Tibial artery (tissue), 4 donors: ENCODE data around the gene WNT7A.

Experiments used
- DNase-seq, 2 donors: peaks; one replicate each; pipeline ENCODE4 v3.0.0-alpha.2; 2019
- H3K27ac ChIP-seq, 2 donors: fragments of 200-600 bp; sonication (generic) in 1 of 2; 1 replicate in 1 of 2; 2 replicates in 1 of 2; pipeline ENCODE4 v1.5.1; 2018 to 2019; ENCODE audit warnings: mild to moderate bottlenecking in 1 of 2
- H3K27me3 ChIP-seq, 2 donors: fragments of 200-600 bp; sonication (generic) in 1 of 2; one replicate each; pipeline versions ENCODE4 v1.5.1 to v1.6.0; 2016 to 2019
- H3K36me3 ChIP-seq, 3 donors: fragments of 200-600 bp; sonication (generic) in 2 of 3; one replicate each; pipeline ENCODE4 v1.5.1; 2016 to 2019; ENCODE audit warnings: mild to moderate bottlenecking in 2 of 3
- H3K4me1 ChIP-seq, 4 donors: fragments of 200-600 bp; sonication (generic) in 2 of 4; 1 replicate in 3 of 4; 2 replicates in 1 of 4; pipeline ENCODE4 v1.5.1; 2016 to 2019
- H3K4me3 ChIP-seq, 2 donors: fragments of 200-600 bp; sonication (generic) in 1 of 2; 1 replicate in 1 of 2; 2 replicates in 1 of 2; pipeline ENCODE4 v1.5.1; 2018 to 2019; ENCODE audit warnings: mild to moderate bottlenecking in 2 of 2
- H3K9me3 ChIP-seq, 3 donors: fragments of 200-600 bp; sonication (generic) in 1 of 3; one replicate each; pipeline ENCODE4 v1.5.1; 2016 to 2019
- intact Hi-C: fragments of 100-400 bp; cut with DNase I; formaldehyde crosslinking; loops from one replicate; pipeline ENCODE4 v1.15.0; 2023; ENCODE audit warnings: low total_unique reads
- TF ChIP-seq, protein P1 (sequence below), 2 experiments: fragments of 200-600 bp in 1 of 2; fragments of 450-650 bp in 1 of 2; IDR thresholded peaks; one replicate each; pipeline ENCODE4 v1.5.1; 2017 to 2019; ENCODE audit warnings: antibody characterized with exemption in 2 of 2, mild to moderate bottlenecking in 1 of 2, moderate library complexity in 1 of 2

WNT7A gene

GRCh38 chr3:13815088-13815683 is 64.7 kb downstream of the WNT7A start:
- H3K4me3 ChIP-seq, result no peak overlapping the region
- H3K36me3 ChIP-seq, result no peaks in the 10 kb centered on the region
- intact Hi-C loops, result no loop called here
- H3K9me3 ChIP-seq, result peaks cover 11 to 45% (median 37%) of the 10 kb centered on the region in 3 donors
- DNase-seq, result no peak
- no peaks in the 10 kb centered on the region for H3K4me1 ChIP-seq
- peaks cover 0 to 10% of the 10 kb centered on the region in 2 donors for H3K27me3 ChIP-seq
- TF ChIP-seq, protein P1, sequence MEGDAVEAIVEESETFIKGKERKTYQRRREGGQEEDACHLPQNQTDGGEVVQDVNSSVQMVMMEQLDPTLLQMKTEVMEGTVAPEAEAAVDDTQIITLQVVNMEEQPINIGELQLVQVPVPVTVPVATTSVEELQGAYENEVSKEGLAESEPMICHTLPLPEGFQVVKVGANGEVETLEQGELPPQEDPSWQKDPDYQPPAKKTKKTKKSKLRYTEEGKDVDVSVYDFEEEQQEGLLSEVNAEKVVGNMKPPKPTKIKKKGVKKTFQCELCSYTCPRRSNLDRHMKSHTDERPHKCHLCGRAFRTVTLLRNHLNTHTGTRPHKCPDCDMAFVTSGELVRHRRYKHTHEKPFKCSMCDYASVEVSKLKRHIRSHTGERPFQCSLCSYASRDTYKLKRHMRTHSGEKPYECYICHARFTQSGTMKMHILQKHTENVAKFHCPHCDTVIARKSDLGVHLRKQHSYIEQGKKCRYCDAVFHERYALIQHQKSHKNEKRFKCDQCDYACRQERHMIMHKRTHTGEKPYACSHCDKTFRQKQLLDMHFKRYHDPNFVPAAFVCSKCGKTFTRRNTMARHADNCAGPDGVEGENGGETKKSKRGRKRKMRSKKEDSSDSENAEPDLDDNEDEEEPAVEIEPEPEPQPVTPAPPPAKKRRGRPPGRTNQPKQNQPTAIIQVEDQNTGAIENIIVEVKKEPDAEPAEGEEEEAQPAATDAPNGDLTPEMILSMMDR (IDR thresholded peaks at IDR 0.05), result no peak
- H3K27ac ChIP-seq, result no peak overlapping the region

GRCh38 chr3:13812034-13812471 is 67.8 kb downstream of the WNT7A start:
- peaks cover 0 to 11% of the 10 kb centered on the region in 2 donors for H3K27me3 ChIP-seq

DNA sequence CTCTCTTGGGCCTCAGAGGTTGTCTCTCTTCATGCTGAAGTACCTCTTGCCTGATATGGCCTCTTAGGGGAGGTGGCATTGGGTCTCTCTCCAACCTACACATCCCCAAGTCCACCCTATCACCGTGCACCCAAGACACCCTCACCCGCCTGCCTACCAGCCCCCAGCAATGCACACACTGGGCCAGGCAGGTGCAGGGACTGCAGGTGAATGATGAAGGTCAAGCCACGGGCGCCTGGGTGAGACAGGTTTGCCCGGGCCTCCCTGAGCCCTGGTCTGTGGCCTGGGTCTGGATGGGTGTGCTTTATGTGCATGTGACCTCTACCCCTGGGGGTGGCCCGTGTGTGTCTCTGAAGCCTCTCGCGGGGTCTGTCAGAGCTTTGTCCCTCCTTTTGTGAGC is 68.3 kb downstream of the WNT7A start:
- peaks cover 11 to 44% (median 39%) of the 10 kb centered on the region in 3 donors for H3K9me3 ChIP-seq
- TF ChIP-seq, protein P1 (IDR thresholded peaks at IDR 0.05), result no peak
- no peaks in the 10 kb centered on the region for H3K36me3 ChIP-seq
- DNase-seq, result no peak
- no peak overlapping the region for H3K27ac ChIP-seq
- peaks cover 0 to 11% of the 10 kb centered on the region in 2 donors for H3K27me3 ChIP-seq
- H3K4me3 ChIP-seq, result no peak overlapping the region
- intact Hi-C loops, result no loop called here
- H3K4me1 ChIP-seq, result no peaks in the 10 kb centered on the region

More at GRCh38 chr3:13812034-13812471, 67.8 kb downstream of the WNT7A start:
- Histone ChIP-seq H3K36me3 (no peaks in the 10 kb centered on the region), H3K4me3 (no peak overlapping the region), H3K27ac (no peak overlapping the region), H3K4me1 (no peaks in the 10 kb centered on the region), H3K9me3 (peaks cover 11 to 44% (median 39%) of the 10 kb centered on the region in 3 donors)
- TF ChIP-seq, protein P1 (IDR thresholded peaks at IDR 0.05), result no peak
- intact Hi-C loops, result no loop called here
- no peak for DNase-seq

DNA sequence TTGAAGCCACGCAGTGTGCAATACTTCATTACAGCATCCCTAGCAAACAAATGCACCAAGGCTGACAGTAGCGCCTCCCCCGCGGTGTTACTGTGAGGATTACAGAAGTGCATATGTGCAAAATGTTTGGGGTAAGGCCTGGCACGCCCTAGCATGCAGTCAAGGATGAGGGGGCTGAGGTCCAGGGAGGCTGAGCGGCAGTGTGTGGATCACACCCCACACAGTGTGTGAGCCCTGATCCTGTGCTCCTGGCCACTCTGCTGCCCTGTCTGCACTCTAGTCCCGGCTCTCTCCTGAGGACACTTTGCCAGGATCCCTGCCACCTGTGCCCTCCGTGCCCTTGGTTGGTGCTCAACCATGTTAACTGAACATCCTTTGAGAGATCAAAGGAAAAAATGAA is 71.3 kb downstream of the WNT7A start:
- Histone ChIP-seq H3K27me3 (peaks cover 0 to 11% of the 10 kb centered on the region in 2 donors), H3K4me3 (no peak overlapping the region), H3K4me1 (no peaks in the 10 kb centered on the region), H3K27ac (no peak overlapping the region), H3K36me3 (no peaks in the 10 kb centered on the region), H3K9me3 (peaks cover under 1 to 17% (median 15%) of the 10 kb centered on the region in 3 donors)
- DNase-seq, result no peak
- TF ChIP-seq, protein P1 (IDR thresholded peaks at IDR 0.05), result no peak
- intact Hi-C loops, result no loop called here

GRCh38 chr3:13801361-13802204 is 78.3 kb downstream of the WNT7A start:
- Histone ChIP-seq H3K9me3 (peaks cover 0 to 5% (median 3%) of the 10 kb centered on the region in 3 donors), H3K36me3 (no peaks in the 10 kb centered on the region), H3K27ac (no peak overlapping the region), H3K27me3 (peaks cover 0 to 24% of the 10 kb centered on the region in 2 donors), H3K4me3 (no peak overlapping the region), H3K4me1 (no peaks in the 10 kb centered on the region)
- TF ChIP-seq, protein P1 (IDR thresholded peaks at IDR 0.05), result no peak
- no peak for DNase-seq
- intact Hi-C loops, result no loop called here
